MCF 10A (cell line): ENCODE results near the gene KLRF2. TPM values are rescaled to one million over a fixed set of nuclear protein-coding genes. Genes with fewer than 3 reads are reported as not detected.

Experiments used
- BruUV-seq: library from RNA; stranded (reverse); fragments of 400-500 nt; replicated peaks from 2 replicates; lab custom pipeline; 2021; lab: Mats Ljungman, UMichigan
- CTCF ChIA-PET: fragments of 300-600 bp; sonication (Branson Sonifier 250); formaldehyde crosslinking; extraction: SDS; loops from one replicate; lab custom pipeline; 2021; ENCODE audit warnings: antibody characterized with exemption, inconsistent platforms; lab: Yijun Ruan, JAX
- POLR2A ChIA-PET: fragments of 300-600, 350-650 bp; sonication (Branson Sonifier 250); formaldehyde crosslinking; extraction: SDS; loops from one replicate; lab custom pipeline; 2020; ENCODE audit warnings: antibody characterized with exemption, inconsistent platforms; lab: Yijun Ruan, JAX
- DNase-seq: peaks from one replicate; pipeline ENCODE4 v3.0.0-alpha.2; 2018; ENCODE audit not compliant: unreplicated experiment
- H3K27ac Mint-ChIP-seq: one replicate; pipeline ENCODE4 v1.8.0; 2022; ENCODE audit warnings: mild to moderate bottlenecking, low read depth, mixed read lengths; ENCODE audit not compliant: unreplicated experiment
- H3K27me3 Mint-ChIP-seq: one replicate; pipeline ENCODE4 v1.8.0; 2022; ENCODE audit warnings: mixed read lengths; ENCODE audit not compliant: insufficient read depth, unreplicated experiment
- H3K36me3 Mint-ChIP-seq: one replicate; pipeline ENCODE4 v1.8.0; 2022; ENCODE audit warnings: mild to moderate bottlenecking, moderate library complexity, mixed read lengths; ENCODE audit not compliant: insufficient read depth, unreplicated experiment
- H3K4me1 Mint-ChIP-seq: one replicate; pipeline ENCODE4 v1.8.0; 2022; ENCODE audit warnings: mixed read lengths; ENCODE audit not compliant: insufficient read depth, unreplicated experiment
- H3K4me3 Mint-ChIP-seq: one replicate; pipeline ENCODE4 v1.8.0; 2022; ENCODE audit warnings: mild to moderate bottlenecking, moderate library complexity, mixed read lengths; ENCODE audit not compliant: unreplicated experiment
- H3K9me3 Mint-ChIP-seq: one replicate; pipeline ENCODE4 v1.8.0; 2022; ENCODE audit warnings: mixed read lengths; ENCODE audit not compliant: unreplicated experiment
- CTCF ChIP-seq: fragments of 200-600 bp; IDR thresholded peaks from one replicate; pipeline ENCODE4 v1.8.0; 2022; ENCODE audit warnings: antibody characterized with exemption, mild to moderate bottlenecking; ENCODE audit not compliant: unreplicated experiment
- intact Hi-C: fragments of 100-400 bp; cut with micrococcal nuclease; formaldehyde crosslinking; loops from 2 replicates; pipeline ENCODE4 v1.14.1; 2022
- total RNA-seq: library from RNA; stranded (reverse); gene quantifications from 2 replicates; pipeline ENCODE4 v1.2.3, GENCODE V29; 2022

Gene KLRF2
- total RNA-seq, 1 experiment from 2014 or later, result not detected

GRCh38 chr12:9851050-9851449, 30.2 kb upstream of the KLRF2 start:
- Mint-ChIP-seq H3K4me3 (no peak overlapping the region), H3K27me3 (no peaks in the 10 kb centered on the region), H3K27ac (no peak overlapping the region), H3K9me3 (peaks cover 14% of the 10 kb centered on the region), H3K36me3 (no peaks in the 10 kb centered on the region), H3K4me1 (no peaks in the 10 kb centered on the region)
- no peak for TF ChIP-seq CTCF
- no peak for DNase-seq
- no TSS peak for BruUV-seq
- intact Hi-C loops, result no loop called here
- POLR2A ChIA-PET, result interaction anchor here (1.1 kb wide), 1 partner anchor 17 kb away, joined by 3 read pairs; no protein-coding TSS in a partner anchor
- CTCF ChIA-PET, result interaction anchor here (0.6 to 1.2 kb wide), 4 partner anchors 38 to 1744 kb away, joined by 4 to 8 read pairs (median 4); no protein-coding TSS in a partner anchor

- intact Hi-C loops, result no loop called here
- Mint-ChIP-seq H3K9me3 (peaks cover 7% of the 10 kb centered on the region), H3K4me1 (no peaks in the 10 kb centered on the region), H3K27ac (no peak overlapping the region), H3K27me3 (no peaks in the 10 kb centered on the region), H3K36me3 (no peaks in the 10 kb centered on the region), H3K4me3 (no peak overlapping the region)
- CTCF ChIA-PET, result interaction anchor here (1.1 to 1.2 kb wide), 2 partner anchors 39 to 101 kb away, joined by 3 to 4 read pairs; no protein-coding TSS in a partner anchor
- BruUV-seq, result no TSS peak
- POLR2A ChIA-PET, result interaction anchor here (1.1 kb wide), 1 partner anchor 16 kb away, joined by 3 read pairs; no protein-coding TSS in a partner anchor
- TF ChIP-seq CTCF, result no peak
- DNase-seq, result no peak
Observed at GRCh38 chr12:9851927-9852326, 29.4 kb upstream of the KLRF2 start.

GRCh38 chr12:9856151-9856550, 25.1 kb upstream of the KLRF2 start:
- no peaks in the 10 kb centered on the region for H3K27me3 Mint-ChIP-seq
- H3K9me3 Mint-ChIP-seq, result no peaks in the 10 kb centered on the region
- ChIA-PET CTCF (no interaction called here), POLR2A (no interaction called here)
- TF ChIP-seq CTCF, result no peak
- H3K36me3 Mint-ChIP-seq, result no peaks in the 10 kb centered on the region
- DNase-seq, result no peak
- H3K4me3 Mint-ChIP-seq, result no peak overlapping the region
- intact Hi-C loops, result no loop called here
- H3K27ac Mint-ChIP-seq, result no peak overlapping the region
- H3K4me1 Mint-ChIP-seq, result no peaks in the 10 kb centered on the region
- no TSS peak for BruUV-seq

GRCh38 chr12:9856894-9857293, 24.4 kb upstream of the KLRF2 start:
- ChIA-PET POLR2A (interaction anchor here (0.5 to 0.6 kb wide), 2 partner anchors 98 to 191 kb away, joined by 3 to 6 read pairs; no protein-coding TSS in a partner anchor), CTCF (no interaction called here)
- Mint-ChIP-seq H3K36me3 (no peaks in the 10 kb centered on the region), H3K4me3 (no peak overlapping the region), H3K4me1 (no peaks in the 10 kb centered on the region), H3K9me3 (no peaks in the 10 kb centered on the region), H3K27me3 (no peaks in the 10 kb centered on the region), H3K27ac (no peak overlapping the region)
- no peak for TF ChIP-seq CTCF
- DNase-seq, result no peak
- intact Hi-C loops, result no loop called here
- no TSS peak for BruUV-seq
